NCI-H1048 (cell line): Measurements from ENCODE around the gene CREBZF.
"Not testable (repeated sequence)": the region's sequence is repeated elsewhere in the genome, so short reads cannot be mapped to it uniquely, and the experiment has no call there.

Experiments used
- DNase-seq: peaks from one replicate; lab custom pipeline; 2025; lab: John Stamatoyannopoulos, UW

CREBZF gene

DNA sequence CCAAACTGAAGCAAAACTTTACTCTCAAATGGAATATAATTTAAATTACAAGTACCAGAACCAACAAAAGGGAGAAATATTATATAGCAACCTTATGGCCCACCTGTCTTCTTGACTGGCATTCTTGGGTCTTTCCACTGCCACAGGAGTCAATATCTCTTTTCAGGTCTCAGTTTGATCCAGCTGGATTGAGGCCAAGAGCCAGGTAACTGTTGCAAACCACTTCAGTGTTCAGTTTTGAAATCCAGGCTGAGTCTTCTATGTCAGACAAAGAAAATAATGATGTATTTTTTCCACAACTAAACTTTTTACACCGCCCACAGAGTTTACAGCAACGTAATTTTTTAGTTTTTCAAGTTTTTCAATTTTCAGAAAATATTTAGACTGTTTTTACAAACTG is 38.4 kb downstream of the CREBZF start:
- DNase-seq: no peak

- no peak for DNase-seq
Observed at GRCh38 chr11:85620256-85620655, 44.7 kb downstream of the CREBZF start.

DNA sequence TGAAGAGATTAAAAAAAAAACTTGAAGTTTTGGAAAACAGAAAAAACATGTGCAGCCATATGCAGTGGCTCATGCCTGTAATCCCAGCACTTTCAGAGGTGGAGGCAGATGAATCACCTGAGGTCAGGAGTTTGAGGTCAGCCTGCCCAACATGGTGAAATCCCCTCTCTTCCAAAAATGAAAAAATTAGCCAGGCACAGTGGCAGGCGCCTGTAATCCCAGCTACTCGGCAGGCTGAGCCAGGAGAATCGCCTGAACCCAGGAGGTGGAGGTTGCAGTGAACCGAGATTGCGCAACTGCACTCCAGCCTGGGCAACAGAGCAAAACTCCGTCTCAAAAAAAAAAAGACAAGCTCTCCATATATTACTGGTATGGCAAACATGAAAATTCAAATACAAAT is 45.4 kb downstream of the CREBZF start:
- no peak for DNase-seq

DNA sequence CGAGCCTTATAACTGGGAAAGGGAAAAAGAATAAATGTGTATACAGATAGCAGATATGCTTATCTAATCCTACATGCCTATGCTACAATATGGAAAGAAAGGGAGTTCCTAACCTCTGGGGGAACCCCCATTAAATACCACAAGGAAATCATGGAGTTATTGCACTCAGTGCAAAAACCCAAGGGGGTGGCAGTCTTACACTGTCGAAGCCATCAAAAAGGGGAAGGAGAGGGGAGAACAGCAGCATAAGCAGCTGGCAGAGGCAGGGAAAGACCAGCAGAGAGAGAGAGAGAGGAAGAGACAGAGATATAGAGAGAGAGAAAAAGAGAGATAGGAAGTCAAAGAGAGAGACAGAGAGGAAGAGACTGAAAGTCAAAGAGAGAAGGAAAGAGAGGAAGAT is 53.3 kb downstream of the CREBZF start:
- DNase-seq: not testable (repeated sequence)
